Measurements from ENCODE around the gene SORBS2. TPM values are rescaled to one million over a fixed set of nuclear protein-coding genes. Genes with fewer than 3 reads are reported as not detected.

SORBS2 gene
- total RNA-seq, 1 donor from 2014 or later, result 18.8 TPM

DNA sequence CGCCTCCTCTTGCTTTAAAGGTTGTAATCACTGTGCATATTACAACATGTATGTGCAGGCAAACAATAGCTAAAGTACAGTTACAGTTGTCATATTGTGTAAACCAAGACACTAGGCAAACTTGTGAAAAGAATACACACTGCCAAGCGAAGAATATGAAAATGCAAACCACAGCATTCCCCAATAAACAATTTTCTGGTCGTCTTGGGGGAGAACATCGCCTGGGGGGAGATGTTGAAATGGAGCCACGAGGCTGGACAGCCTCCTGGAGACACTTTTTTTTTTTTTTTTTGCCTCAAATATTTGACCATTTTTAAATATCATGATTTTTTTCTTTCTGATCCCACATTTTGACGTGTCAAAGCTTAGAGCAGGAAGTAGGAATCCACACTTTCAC lies 225.0 kb downstream of the SORBS2 start:
- no peak for DNase-seq (ENCODE audit: low read depth)
- TF ChIP-seq, protein P1, sequence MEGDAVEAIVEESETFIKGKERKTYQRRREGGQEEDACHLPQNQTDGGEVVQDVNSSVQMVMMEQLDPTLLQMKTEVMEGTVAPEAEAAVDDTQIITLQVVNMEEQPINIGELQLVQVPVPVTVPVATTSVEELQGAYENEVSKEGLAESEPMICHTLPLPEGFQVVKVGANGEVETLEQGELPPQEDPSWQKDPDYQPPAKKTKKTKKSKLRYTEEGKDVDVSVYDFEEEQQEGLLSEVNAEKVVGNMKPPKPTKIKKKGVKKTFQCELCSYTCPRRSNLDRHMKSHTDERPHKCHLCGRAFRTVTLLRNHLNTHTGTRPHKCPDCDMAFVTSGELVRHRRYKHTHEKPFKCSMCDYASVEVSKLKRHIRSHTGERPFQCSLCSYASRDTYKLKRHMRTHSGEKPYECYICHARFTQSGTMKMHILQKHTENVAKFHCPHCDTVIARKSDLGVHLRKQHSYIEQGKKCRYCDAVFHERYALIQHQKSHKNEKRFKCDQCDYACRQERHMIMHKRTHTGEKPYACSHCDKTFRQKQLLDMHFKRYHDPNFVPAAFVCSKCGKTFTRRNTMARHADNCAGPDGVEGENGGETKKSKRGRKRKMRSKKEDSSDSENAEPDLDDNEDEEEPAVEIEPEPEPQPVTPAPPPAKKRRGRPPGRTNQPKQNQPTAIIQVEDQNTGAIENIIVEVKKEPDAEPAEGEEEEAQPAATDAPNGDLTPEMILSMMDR (IDR thresholded peaks at IDR 0.05; ENCODE audit: insufficient read depth, low read length, poor library complexity, severe bottlenecking), result no peak

DNA sequence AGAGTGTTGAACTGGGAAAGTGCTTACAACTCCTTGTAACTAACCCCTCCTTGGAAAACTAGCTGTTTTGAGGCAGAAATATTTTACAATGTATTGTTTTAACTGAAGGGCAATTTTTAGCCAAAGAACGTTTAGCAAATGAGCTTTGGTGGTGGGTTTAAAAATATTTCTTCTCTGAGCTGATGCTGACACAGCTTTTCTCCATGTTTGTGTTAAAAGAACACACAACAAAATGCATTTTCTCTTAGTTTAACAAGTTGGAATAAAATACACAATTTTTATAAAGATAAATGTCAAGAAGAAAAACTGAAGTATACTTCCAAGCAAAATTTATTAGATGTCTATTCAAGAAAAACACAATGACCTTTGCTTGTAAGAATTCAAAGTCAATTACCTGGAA lies 226.8 kb downstream of the SORBS2 start:
- TF ChIP-seq, protein P1 (IDR thresholded peaks at IDR 0.05; ENCODE audit: insufficient read depth, low read length, poor library complexity, severe bottlenecking), result no peak
- no peak for DNase-seq (ENCODE audit: low read depth)
- no peak overlapping the region for H3K4me3 ChIP-seq (ENCODE audit: low read depth, low read length)
- no peaks in the 10 kb centered on the region for H3K27me3 ChIP-seq (ENCODE audit: control insufficient read depth, insufficient read depth, low read length)
- H3K36me3 ChIP-seq (ENCODE audit: control insufficient read depth, insufficient read depth, low read length), result no peaks in the 10 kb centered on the region

More for the DNA sequence above, 225.0 kb downstream of the SORBS2 start:
- no peak overlapping the region for H3K4me3 ChIP-seq (ENCODE audit: low read depth, low read length)
- H3K36me3 ChIP-seq (ENCODE audit: control insufficient read depth, insufficient read depth, low read length), result no peaks in the 10 kb centered on the region
- no peaks in the 10 kb centered on the region for H3K27me3 ChIP-seq (ENCODE audit: control insufficient read depth, insufficient read depth, low read length)

DNA sequence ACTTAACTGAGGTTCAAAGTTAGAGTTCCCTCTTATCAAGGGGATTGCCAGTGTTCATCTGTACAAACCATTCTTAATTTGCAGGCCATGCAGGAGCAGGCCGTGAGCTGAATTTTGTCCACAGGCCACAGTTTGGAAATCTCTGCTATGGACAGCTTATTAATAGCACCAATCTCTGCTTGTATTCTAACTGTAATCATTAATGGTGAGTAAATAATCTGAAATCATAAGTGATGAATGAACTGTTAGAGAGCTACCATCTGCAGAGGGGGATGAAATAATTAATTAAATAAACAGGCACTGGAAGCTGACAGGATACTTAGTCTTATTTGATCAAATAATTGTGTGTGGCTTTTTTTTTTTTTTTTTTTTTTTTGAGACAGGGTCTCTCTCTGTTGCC lies 228.2 kb downstream of the SORBS2 start:
- DNase-seq (ENCODE audit: low read depth), result no peak
- Histone ChIP-seq H3K4me3 (ENCODE audit: low read depth, low read length) (no peak overlapping the region), H3K27me3 (ENCODE audit: control insufficient read depth, insufficient read depth, low read length) (no peaks in the 10 kb centered on the region), H3K36me3 (ENCODE audit: control insufficient read depth, insufficient read depth, low read length) (no peaks in the 10 kb centered on the region)
- TF ChIP-seq, protein P1 (IDR thresholded peaks at IDR 0.05; ENCODE audit: insufficient read depth, low read length, poor library complexity, severe bottlenecking), result no peak

DNA sequence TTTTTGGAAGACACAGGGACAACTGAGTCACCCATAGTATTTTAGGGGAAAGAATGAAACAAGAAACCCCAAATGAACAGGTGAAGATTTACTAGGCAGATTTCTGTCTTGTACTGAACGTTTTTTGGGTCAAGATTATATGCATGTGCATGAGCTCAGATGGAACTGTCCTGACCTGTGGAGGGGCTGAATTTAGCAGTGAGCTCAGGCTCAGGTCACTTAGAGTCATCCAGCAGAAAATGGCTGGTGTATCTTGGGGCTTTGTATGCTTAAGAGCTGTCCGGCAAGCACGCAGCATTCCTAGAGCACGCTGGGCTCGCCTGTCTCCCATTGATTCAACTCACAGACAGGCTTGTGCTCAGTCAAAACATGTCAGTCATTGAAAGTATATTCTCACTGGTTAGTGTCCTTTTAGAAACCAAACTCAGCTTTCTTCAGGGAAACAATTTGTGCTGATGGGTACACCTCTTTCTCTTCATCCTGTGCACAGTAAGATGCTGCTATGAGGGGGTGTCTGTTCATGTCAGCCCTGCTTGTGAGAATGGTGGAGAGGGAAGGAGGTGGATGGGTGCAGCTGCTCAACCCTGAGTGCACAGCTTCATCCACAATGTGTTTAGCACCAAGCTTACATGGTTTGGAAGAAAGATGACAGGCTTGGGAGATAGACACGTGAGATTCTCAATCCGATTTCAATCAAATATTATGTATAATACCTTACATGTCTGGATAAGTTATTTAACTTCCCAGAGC lies 229.2 kb downstream of the SORBS2 start:
- H3K4me3 ChIP-seq (ENCODE audit: low read depth, low read length), result no peak overlapping the region
- H3K36me3 ChIP-seq (ENCODE audit: control insufficient read depth, insufficient read depth, low read length), result no peaks in the 10 kb centered on the region
- no peaks in the 10 kb centered on the region for H3K27me3 ChIP-seq (ENCODE audit: control insufficient read depth, insufficient read depth, low read length)
- no peak for DNase-seq (ENCODE audit: low read depth)
- TF ChIP-seq, protein P1 (IDR thresholded peaks at IDR 0.05; ENCODE audit: insufficient read depth, low read length, poor library complexity, severe bottlenecking), result no peak

DNA sequence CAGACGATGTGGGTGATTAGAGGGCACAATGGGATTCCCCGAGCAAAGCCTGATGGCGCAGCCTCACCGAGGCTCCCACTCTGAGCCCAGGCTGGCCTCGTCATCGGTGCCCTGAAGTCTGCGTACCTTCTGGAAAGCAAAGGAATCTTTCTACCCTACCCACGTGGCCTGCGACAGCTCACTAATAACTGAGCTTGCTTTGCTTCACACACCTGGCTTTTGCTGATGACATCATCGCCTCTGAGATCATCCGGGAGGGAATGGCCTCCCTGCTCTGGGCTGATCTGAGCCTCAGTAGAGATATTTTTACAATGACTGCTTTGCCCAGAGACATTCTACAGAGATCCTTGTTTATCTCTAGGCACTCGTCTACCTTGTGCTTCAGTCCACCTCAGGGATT lies 231.3 kb downstream of the SORBS2 start:
- TF ChIP-seq, protein P1 (IDR thresholded peaks at IDR 0.05; ENCODE audit: insufficient read depth, low read length, poor library complexity, severe bottlenecking), result no peak
- no peak overlapping the region for H3K4me3 ChIP-seq (ENCODE audit: low read depth, low read length)
- no peak for DNase-seq (ENCODE audit: low read depth)
- H3K27me3 ChIP-seq (ENCODE audit: control insufficient read depth, insufficient read depth, low read length), result no peaks in the 10 kb centered on the region
- no peaks in the 10 kb centered on the region for H3K36me3 ChIP-seq (ENCODE audit: control insufficient read depth, insufficient read depth, low read length)

DNA sequence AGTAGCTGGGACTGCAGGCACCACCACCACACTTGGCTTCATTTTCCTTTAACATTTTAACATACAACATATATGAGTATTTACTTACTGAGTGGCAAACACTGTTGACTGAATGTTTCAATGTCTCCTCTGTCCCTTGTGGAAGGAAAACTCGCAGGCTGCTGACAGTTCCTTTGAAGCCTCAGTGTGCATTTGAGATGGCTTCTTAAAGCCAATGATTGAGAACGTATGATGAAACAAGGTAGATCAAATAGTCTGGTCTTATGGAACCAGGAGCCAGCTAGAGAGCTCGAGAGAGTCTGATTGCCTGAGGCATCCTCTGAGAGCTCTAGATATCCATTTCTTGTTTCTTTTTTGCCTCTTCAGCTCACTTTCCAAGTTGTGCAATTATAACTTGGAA lies 233.7 kb downstream of the SORBS2 start:
- TF ChIP-seq, protein P1 (IDR thresholded peaks at IDR 0.05; ENCODE audit: insufficient read depth, low read length, poor library complexity, severe bottlenecking), result no peak
- H3K27me3 ChIP-seq (ENCODE audit: control insufficient read depth, insufficient read depth, low read length), result no peaks in the 10 kb centered on the region
- DNase-seq (ENCODE audit: low read depth), result no peak

More for the DNA sequence above, 233.7 kb downstream of the SORBS2 start:
- no peaks in the 10 kb centered on the region for H3K36me3 ChIP-seq (ENCODE audit: control insufficient read depth, insufficient read depth, low read length)
- H3K4me3 ChIP-seq (ENCODE audit: low read depth, low read length), result no peak overlapping the region
